GM12878 (cell line): ENCODE results near the gene MAP4K5. TPM values are rescaled to one million over a fixed set of nuclear protein-coding genes. Genes with fewer than 3 reads are reported as not detected.

Experiments
- ASH2L ChIP-seq: fragments of 300-600, 200-600 bp; sonication (generic); IDR thresholded peaks from 2 replicates; pipeline ENCODE4 v1.6.1; 2017; ENCODE audit warnings: low read depth, mild to moderate bottlenecking, borderline replicate concordance
- BACH1 ChIP-seq: fragments of 450-650 bp; IDR thresholded peaks from 2 replicates; pipeline ENCODE4 v1.6.1; 2017; ENCODE audit warnings: mild to moderate bottlenecking, borderline replicate concordance
- BHLHE40 ChIP-seq, 2 experiments: fragments of 450-650 bp in 1 of 2; IDR thresholded peaks; 2 replicates each; pipeline ENCODE4 v1.6.1; 2011 to 2017; ENCODE audit warnings: low read depth in 2 of 2, borderline replicate concordance in 1 of 2, improper control_type of control experiment in 1 of 2, low read length in 1 of 2, mild to moderate bottlenecking in 1 of 2
- CBX5 ChIP-seq: sonication (generic); IDR thresholded peaks from 2 replicates; pipeline ENCODE4 v1.6.1; 2016; ENCODE audit warnings: low read depth, moderate library complexity, mild to moderate bottlenecking, inconsistent platforms
- CHD1 ChIP-seq: IDR thresholded peaks from 2 replicates; pipeline ENCODE4 v1.6.1; 2012; ENCODE audit warnings: low read depth, low read length, improper control_type of control experiment
- CREM ChIP-seq: IDR thresholded peaks from 2 replicates; pipeline ENCODE4 v1.6.1; 2014; ENCODE audit warnings: antibody characterized with exemption, low read depth
- DPF2 ChIP-seq: fragments of 450-650 bp; IDR thresholded peaks from 2 replicates; pipeline ENCODE4 v1.6.1; 2017; ENCODE audit warnings: mild to moderate bottlenecking
- GATAD2B ChIP-seq: fragments of 450-650 bp; conservative IDR thresholded peaks from 2 replicates; pipeline ENCODE4 v1.6.1; 2017; ENCODE audit warnings: low read depth, mild to moderate bottlenecking, moderate library complexity
- HDGF ChIP-seq: fragments of 450-650 bp; IDR thresholded peaks from 2 replicates; pipeline ENCODE4 v1.6.1; 2016; ENCODE audit warnings: antibody characterized with exemption
- KAT2A ChIP-seq: conservative IDR thresholded peaks from 2 replicates; pipeline ENCODE4 v1.6.1; 2011; ENCODE audit warnings: low read depth, low read length; ENCODE audit not compliant: control insufficient read depth
- MAX ChIP-seq: IDR thresholded peaks from 2 replicates; pipeline ENCODE4 v1.6.1; 2012; ENCODE audit warnings: low read depth, low read length, improper control_type of control experiment
- NR2F1 ChIP-seq: fragments of 450-650 bp; conservative IDR thresholded peaks from 2 replicates; pipeline ENCODE4 v1.6.1; 2017; ENCODE audit warnings: mild to moderate bottlenecking
- NRF1 ChIP-seq: conservative IDR thresholded peaks from 2 replicates; pipeline ENCODE4 v1.6.1; 2011; ENCODE audit warnings: mild to moderate bottlenecking, low read depth, low read length, improper control_type of control experiment
- POLR2A ChIP-seq: IDR thresholded peaks from 2 replicates; pipeline ENCODE4 v1.6.1; 2011; ENCODE audit warnings: low read depth, mild to moderate bottlenecking, low read length
- PRDM15 ChIP-seq: fragments of 450-650 bp; formaldehyde crosslinking; IDR thresholded peaks from 2 replicates; pipeline ENCODE4 v1.4.0; 2020; ENCODE audit warnings: mild to moderate bottlenecking, moderate library complexity
- RAD51 ChIP-seq: fragments of 450-650 bp; IDR thresholded peaks from 2 replicates; pipeline ENCODE4 v1.6.1; 2016; ENCODE audit warnings: moderate library complexity, mild to moderate bottlenecking, inconsistent platforms
- SUZ12 ChIP-seq: fragments of 200-600 bp; sonication (generic); IDR thresholded peaks from one replicate; pipeline ENCODE4 v1.6.1; 2018; ENCODE audit warnings: antibody characterized with exemption, mild to moderate bottlenecking; ENCODE audit not compliant: unreplicated experiment
- USF1 ChIP-seq: IDR thresholded peaks from 2 replicates; pipeline ENCODE4 v1.6.1; 2011; ENCODE audit warnings: borderline replicate concordance, low read depth, mild to moderate bottlenecking, moderate library complexity, mixed read lengths, low read length; ENCODE audit not compliant: insufficient read depth; ENCODE audit errors: extremely low read length
- ZNF217 ChIP-seq: fragments of 450-650 bp; IDR thresholded peaks from 2 replicates; pipeline ENCODE4 v1.6.1; 2017; ENCODE audit warnings: antibody characterized with exemption, mild to moderate bottlenecking
- ZNF24 ChIP-seq: fragments of 450-650 bp; IDR thresholded peaks from 2 replicates; pipeline ENCODE4 v1.6.1; 2017; ENCODE audit warnings: antibody characterized with exemption, mild to moderate bottlenecking
- polyA plus RNA-seq, 11 experiments: library from polyadenylated mRNA; depleted of rRNA in 4 of 11; unstranded in 6 of 11; stranded (reverse) in 5 of 11; fragments of >200 nt; fragmentation: Nextera tagmentation in 4 of 11; fragmentation: Illumina TruSeq in 1 of 11; extraction: Ambion mirVana in 4 of 11; extraction: Trizol in 1 of 11; gene quantifications; 1 replicate in 1 of 11; 2 replicates in 10 of 11; pipeline versions ENCODE4 v1.2.1 to v1.2.3, GENCODE V29; 2011 to 2016; ENCODE audit warnings: inconsistent platforms in 2 of 11, missing spikeins in 2 of 11, low read depth in 1 of 11
- total RNA-seq, 4 experiments: library from RNA; depleted of rRNA in 3 of 4; stranded (reverse); fragments of >200 nt in 3 of 4; fragmentation: Illumina TruSeq in 1 of 4; extraction: Trizol in 1 of 4; gene quantifications; 2 replicates each; pipeline versions ENCODE4 v1.2.1 to v1.2.3, GENCODE V29; 2013 to 2021
- TF ChIP-seq, protein P1 (sequence below): fragments of 450-650 bp; conservative IDR thresholded peaks from 2 replicates; pipeline ENCODE4 v1.6.1; 2017; ENCODE audit warnings: mild to moderate bottlenecking, moderate library complexity

Gene MAP4K5
- total and polyA plus RNA-seq, 10 of the 15 experiments (the other 5 are each of a cell fraction or from before 2014, with no cell fraction given), result 9.1 to 41.3 (median 30.1) TPM

GRCh38 chr14:50396631-50397389 lies 135.6 kb downstream of the MAP4K5 start, which contains the start of gene CDKL1 (continued):
- 0 out of 2 replicates have a peak, but pooled peaks have one; percentile 47 for TF ChIP-seq ZNF24
- TF ChIP-seq SUZ12, result no peak
- 0 out of 2 replicates have a peak, but pooled peaks have one; percentile 28 for TF ChIP-seq CREM
- TF ChIP-seq NR2F1, result 0 out of 2 replicates have a peak, but pooled peaks have one; percentile 54
- TF ChIP-seq BHLHE40 (IDR thresholded peaks at IDR 0.05; ENCODE audit: borderline replicate concordance in 1 of 2, low read depth in 2 of 2, low read length in 1 of 2), result peak in 1 of 2 experiments; percentile 65; a peak in 2 of 4 replicates
- TF ChIP-seq USF1, result peak; percentile 33
- no peak for TF ChIP-seq PRDM15 (CRISPR knock-in tag)
- TF ChIP-seq ZNF217, result peak; percentile 59; the same call in 1 of the 2 replicates
- TF ChIP-seq CBX5, result no peak
- peak; percentile 34; the same call in 1 of the 2 replicates for TF ChIP-seq BACH1
- TF ChIP-seq GATAD2B, result peak; percentile 88
- TF ChIP-seq, protein P1, sequence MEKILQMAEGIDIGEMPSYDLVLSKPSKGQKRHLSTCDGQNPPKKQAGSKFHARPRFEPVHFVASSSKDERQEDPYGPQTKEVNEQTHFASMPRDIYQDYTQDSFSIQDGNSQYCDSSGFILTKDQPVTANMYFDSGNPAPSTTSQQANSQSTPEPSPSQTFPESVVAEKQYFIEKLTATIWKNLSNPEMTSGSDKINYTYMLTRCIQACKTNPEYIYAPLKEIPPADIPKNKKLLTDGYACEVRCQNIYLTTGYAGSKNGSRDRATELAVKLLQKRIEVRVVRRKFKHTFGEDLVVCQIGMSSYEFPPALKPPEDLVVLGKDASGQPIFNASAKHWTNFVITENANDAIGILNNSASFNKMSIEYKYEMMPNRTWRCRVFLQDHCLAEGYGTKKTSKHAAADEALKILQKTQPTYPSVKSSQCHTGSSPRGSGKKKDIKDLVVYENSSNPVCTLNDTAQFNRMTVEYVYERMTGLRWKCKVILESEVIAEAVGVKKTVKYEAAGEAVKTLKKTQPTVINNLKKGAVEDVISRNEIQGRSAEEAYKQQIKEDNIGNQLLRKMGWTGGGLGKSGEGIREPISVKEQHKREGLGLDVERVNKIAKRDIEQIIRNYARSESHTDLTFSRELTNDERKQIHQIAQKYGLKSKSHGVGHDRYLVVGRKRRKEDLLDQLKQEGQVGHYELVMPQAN, result peak; percentile 80
- no peak for TF ChIP-seq HDGF
- TF ChIP-seq ASH2L, result peak; percentile 61; the same call in 1 of the 2 replicates
- TF ChIP-seq KAT2A, result no peak
- 0 out of 2 replicates have a peak, but pooled peaks have one; percentile 16 for TF ChIP-seq MAX
- no peak for TF ChIP-seq CHD1
- no peak for TF ChIP-seq RAD51
- no peak for TF ChIP-seq NRF1
- peak; percentile 80 for TF ChIP-seq POLR2A
- TF ChIP-seq DPF2, result peak; percentile 76; the same call in 1 of the 2 replicates
